IMR-90 (cell line): ENCODE results near the gene HMGN1. TPM values are rescaled to one million over a fixed set of nuclear protein-coding genes. Genes with fewer than 3 reads are reported as not detected.

Experiments
- ATAC-seq: fragments of 200-7000 bp; cut with Tn5 transposase; 2 replicates; pipeline ENCODE4 v1.9.1; 2020; ENCODE audit warnings: low read depth, mild to moderate bottlenecking, moderate library complexity
- BruUV-seq: library from RNA; stranded (reverse); fragments of 400-500 nt; replicated peaks from 2 replicates; lab custom pipeline; 2021; lab: Mats Ljungman, UMichigan
- CTCF ChIA-PET: fragments of 300-600 bp; formaldehyde crosslinking; extraction: SDS; loops from one replicate; lab custom pipeline; 2021; ENCODE audit warnings: antibody characterized with exemption; lab: Yijun Ruan, JAX
- POLR2A ChIA-PET: fragments of 300-600 bp; sonication (Branson Sonifier 250); formaldehyde crosslinking; loops from one replicate; lab custom pipeline; 2022; ENCODE audit warnings: antibody characterized with exemption; ENCODE audit not compliant: unreplicated experiment; lab: Charles Lee
- DNase-seq: peaks from one replicate; pipeline ENCODE4 v3.0.0; 2013
- H2AFZ ChIP-seq: replicated peaks from 2 replicates; pipeline ENCODE3; 2013; ENCODE audit warnings: low read length, mild to moderate bottlenecking; ENCODE audit not compliant: poor library complexity
- H2AK5ac ChIP-seq: 2 replicates; pipeline ENCODE4 v1.6.1; 2013; ENCODE audit warnings: low read depth, low read length, inconsistent platforms
- H2AK9ac ChIP-seq: replicated peaks from 2 replicates; pipeline ENCODE3; 2013; ENCODE audit warnings: mild to moderate bottlenecking, low read depth, low read length, moderate library complexity; ENCODE audit not compliant: poor library complexity
- H2BK120ac ChIP-seq: 2 replicates; pipeline ENCODE4 v1.6.1; 2013; ENCODE audit warnings: low read depth, low read length, inconsistent platforms
- H2BK15ac ChIP-seq: 3 replicates; pipeline ENCODE4 v1.6.1; 2013; ENCODE audit warnings: low read depth, low read length, inconsistent platforms
- H2BK20ac ChIP-seq: 2 replicates; pipeline ENCODE4 v1.6.1; 2013; ENCODE audit warnings: low read depth, mild to moderate bottlenecking, inconsistent platforms, low read length, moderate library complexity
- H2BK5ac ChIP-seq: 2 replicates; pipeline ENCODE4 v1.6.1; 2013; ENCODE audit warnings: mild to moderate bottlenecking, low read depth, low read length, inconsistent platforms; ENCODE audit not compliant: poor library complexity, severe bottlenecking
- H3K14ac ChIP-seq: replicated peaks from 2 replicates; pipeline ENCODE4 v1.6.1; 2013; ENCODE audit warnings: low read depth, low read length, inconsistent platforms
- H3K18ac ChIP-seq: 2 replicates; pipeline ENCODE4 v1.6.1; 2013; ENCODE audit warnings: low read depth, low read length, control low read depth
- H3K23ac ChIP-seq: 2 replicates; pipeline ENCODE4 v1.6.1; 2013; ENCODE audit warnings: low read depth, low read length, inconsistent platforms
- H3K27ac ChIP-seq: 2 replicates; pipeline ENCODE4 v1.5.1; 2013; ENCODE audit warnings: mild to moderate bottlenecking, control low read depth, low read length; ENCODE audit not compliant: insufficient read depth
- H3K27me3 ChIP-seq: 2 replicates; pipeline ENCODE4 v1.6.1; 2013; ENCODE audit warnings: low read length; ENCODE audit not compliant: control insufficient read depth, insufficient read depth
- H3K36me3 ChIP-seq: 2 replicates; pipeline ENCODE4 v1.6.1; 2013; ENCODE audit warnings: low read length, mixed read lengths; ENCODE audit not compliant: control insufficient read depth, insufficient read depth
- H3K4ac ChIP-seq: 2 replicates; pipeline ENCODE4 v1.6.1; 2013; ENCODE audit warnings: low read depth, low read length, inconsistent platforms
- H3K4me1 ChIP-seq: 2 replicates; pipeline ENCODE4 v1.6.1; 2013; ENCODE audit warnings: low read length, mixed read lengths; ENCODE audit not compliant: control insufficient read depth, insufficient read depth
- H3K4me2 ChIP-seq: 2 replicates; pipeline ENCODE4 v1.6.1; 2013; ENCODE audit warnings: low read depth, mild to moderate bottlenecking, control low read depth, low read length, moderate library complexity
- H3K4me3 ChIP-seq: 2 replicates; pipeline ENCODE4 v1.5.1; 2013; ENCODE audit warnings: low read depth, mild to moderate bottlenecking, control low read depth, low read length, moderate library complexity; ENCODE audit not compliant: insufficient read depth
- H3K56ac ChIP-seq: 2 replicates; pipeline ENCODE4 v1.6.1; 2013; ENCODE audit warnings: low read length, inconsistent platforms; ENCODE audit not compliant: insufficient read depth; ENCODE audit errors: extremely low read depth
- H3K79me1 ChIP-seq, 2 experiments: 2 replicates each; pipeline ENCODE4 v1.6.1; 2013; ENCODE audit warnings: low read length in 2 of 2, inconsistent platforms in 1 of 2, low read depth in 1 of 2
- H3K9ac ChIP-seq: 2 replicates; pipeline ENCODE4 v1.6.1; 2013; ENCODE audit warnings: low read depth, low read length, control low read depth
- H3K9me1 ChIP-seq: 2 replicates; pipeline ENCODE4 v1.6.1; 2013; ENCODE audit warnings: low read length, inconsistent platforms; ENCODE audit not compliant: insufficient read depth
- H3K9me3 ChIP-seq: 2 replicates; pipeline ENCODE4 v1.6.1; 2013; ENCODE audit warnings: low read length; ENCODE audit not compliant: control insufficient read depth, insufficient read depth
- H4K20me1 ChIP-seq: 2 replicates; pipeline ENCODE4 v1.6.1; 2013; ENCODE audit warnings: low read length, inconsistent platforms; ENCODE audit not compliant: insufficient read depth
- H4K5ac ChIP-seq: 2 replicates; pipeline ENCODE4 v1.6.1; 2013; ENCODE audit warnings: mild to moderate bottlenecking, low read depth, low read length, control low read depth
- H4K8ac ChIP-seq, 2 experiments: 2 replicates each; pipeline ENCODE4 v1.6.1; 2013; ENCODE audit warnings: low read depth in 2 of 2, low read length in 2 of 2, control low read depth in 1 of 2, inconsistent platforms in 1 of 2
- H4K91ac ChIP-seq: 2 replicates; pipeline ENCODE4 v1.6.1; 2013; ENCODE audit warnings: low read depth, low read length, inconsistent platforms; ENCODE audit not compliant: insufficient read depth
- MAFK ChIP-seq: IDR thresholded peaks from 2 replicates; pipeline ENCODE4 v1.6.1; 2012; ENCODE audit warnings: low read depth, low read length, improper control_type of control experiment
- MAZ ChIP-seq: IDR thresholded peaks from 2 replicates; pipeline ENCODE4 v1.6.1; 2012; ENCODE audit warnings: low read depth, mild to moderate bottlenecking, low read length, improper control_type of control experiment, moderate library complexity, borderline replicate concordance
- WGBS, 2 experiments: methylation state at CpG; one replicate each; pipeline versions ENCODE4 v1.1.5 to v1.1.7; 2013; ENCODE audit warnings: missing lambda C conversion rate in 2 of 2; ENCODE audit not compliant: insufficient read length in 1 of 2; ENCODE audit errors: extremely low coverage in 2 of 2; 5-methylcytosine and 5-hydroxymethylcytosine counted together
- dilution Hi-C: fragments of 300-500 bp; cut with HindIII; formaldehyde crosslinking; loops from one replicate; pipeline ENCODE4 v1.14.3; 2018; ENCODE audit warnings: low sequenced_read_pairs; ENCODE audit not compliant: unreplicated experiment
- in situ Hi-C: fragments of 300-500 bp; cut with MboI; formaldehyde crosslinking; loops from 3 replicates; pipeline ENCODE4 v1.14.3; 2019; ENCODE audit warnings: low sequenced_read_pairs, inconsistent platforms, mixed read lengths
- intact Hi-C: fragments of 100-400 bp; cut with micrococcal nuclease; formaldehyde crosslinking; loops from 2 replicates; pipeline ENCODE4 v1.10.0; 2022
- polyA plus RNA-seq, 3 experiments: library from polyadenylated mRNA; depleted of rRNA; stranded (reverse); fragments of >200 nt; gene quantifications; 2 replicates each; pipeline ENCODE4 v1.2.3, GENCODE V29; 2012; ENCODE audit warnings: low replicate concordance in 1 of 3
- total RNA-seq: library from RNA; depleted of rRNA; stranded (reverse); fragments of >200 nt; gene quantifications from 2 replicates; pipeline ENCODE4 v1.2.3, GENCODE V29; 2012

Gene HMGN1
- total and polyA plus RNA-seq, 2 of the 4 experiments (the other 2 are of a cell fraction), result 55.2 to 155 TPM

- Histone ChIP-seq H3K4me1 (peaks cover 14% of the 10 kb centered on the region), H3K9ac (no peak overlapping the region), H3K4me3 (no peak overlapping the region), H3K9me1 (peaks cover 15% of the 10 kb centered on the region), H2AFZ (no peak overlapping the region), H2BK20ac (no peak overlapping the region), H2AK9ac (no peak overlapping the region), H4K8ac (peak overlapping the region; percentile 37 to 81; a peak in 2 of 4 replicates), H3K14ac (no peak overlapping the region), H3K79me1 (peaks cover 14 to 67% of the 10 kb centered on the region in 2 experiments), H3K18ac (no peak overlapping the region), H2BK15ac (no peak overlapping the region), H3K36me3 (peaks cover 9% of the 10 kb centered on the region), H3K23ac (0 out of 2 replicates have a peak overlapping the region, but pooled peaks have one; percentile 40), H4K5ac (no peak overlapping the region), H4K91ac (no peak overlapping the region), H3K27ac (no peak overlapping the region), H2BK5ac (no peak overlapping the region), H3K27me3 (no peaks in the 10 kb centered on the region), H3K4me2 (no peak overlapping the region), H2AK5ac (no peak overlapping the region), H4K20me1 (peaks cover 17% of the 10 kb centered on the region), H3K56ac (no peak overlapping the region), H2BK120ac (no peak overlapping the region), H3K4ac (peak overlapping the region; percentile 16; the same call in 1 of the 2 replicates), H3K9me3 (no peaks in the 10 kb centered on the region)
- dilution Hi-C loops (no loop called here), in situ Hi-C loops (loop anchor here (5.0 kb wide), 1 partner anchor 70 kb away; no protein-coding TSS in a partner anchor), intact Hi-C loops (loop anchor here (5.0 to 10.0 kb wide), 2 partner anchors 205 to 882 kb away; partner anchors contain the start of gene PSMG1)
- ATAC-seq, result no peak
- DNase-seq, result no peak
- TF ChIP-seq MAZ (no peak), MAFK (no peak)
- BruUV-seq, result no TSS peak
- CTCF ChIA-PET, result no interaction called here
- no CpG with 5 or more reads among the region's 11 CpGs for WGBS, 2 experiments
- POLR2A ChIA-PET, result interaction anchor here (0.5 kb wide), 1 partner anchor 39 kb away, joined by 3 read pairs; no protein-coding TSS in a partner anchor
Observed at GRCh38 chr21:39386899-39387298, 38.0 kb upstream of the HMGN1 start.
